Measurements from ENCODE around the gene ZFYVE1.
"Not testable (repeated sequence)": the region's sequence is repeated elsewhere in the genome, so short reads cannot be mapped to it uniquely, and the experiment has no call there.

ZFYVE1 gene

GRCh38 chr14:72986857-72987256 lies 40.0 kb downstream of the ZFYVE1 start:
- Mint-ChIP-seq H3K27ac (no peak overlapping the region), H3K4me3 (no peak overlapping the region), H3K4me1 (ENCODE audit: low read depth) (no peaks in the 10 kb centered on the region), H3K9me3 (no peaks in the 10 kb centered on the region), H3K36me3 (ENCODE audit: low read depth) (peaks cover 82% of the 10 kb centered on the region), H3K27me3 (no peaks in the 10 kb centered on the region)
- intact Hi-C loops (cut with micrococcal nuclease) = no loop called here

GRCh38 chr14:72986214-72986613 lies 40.7 kb downstream of the ZFYVE1 start:
- Mint-ChIP-seq H3K27me3 (no peaks in the 10 kb centered on the region), H3K4me1 (ENCODE audit: low read depth) (no peaks in the 10 kb centered on the region), H3K9me3 (no peaks in the 10 kb centered on the region), H3K4me3 (no peak overlapping the region), H3K36me3 (ENCODE audit: low read depth) (peaks cover 82% of the 10 kb centered on the region), H3K27ac (no peak overlapping the region)
- intact Hi-C loops (cut with micrococcal nuclease) = no loop called here

GRCh38 chr14:72982146-72982708 lies 44.7 kb downstream of the ZFYVE1 start:
- Mint-ChIP-seq H3K27ac (no peak overlapping the region), H3K36me3 (ENCODE audit: low read depth) (peaks cover 91% of the 10 kb centered on the region)

GRCh38 chr14:72980863-72981262 lies 46.0 kb downstream of the ZFYVE1 start:
- no peak overlapping the region for H3K4me3 Mint-ChIP-seq
- H3K36me3 Mint-ChIP-seq (ENCODE audit: low read depth) = peaks cover 93% of the 10 kb centered on the region
- H3K27ac Mint-ChIP-seq = no peak overlapping the region
- H3K9me3 Mint-ChIP-seq = no peaks in the 10 kb centered on the region
- intact Hi-C loops (cut with micrococcal nuclease) = no loop called here
- no peaks in the 10 kb centered on the region for H3K27me3 Mint-ChIP-seq
- no peaks in the 10 kb centered on the region for H3K4me1 Mint-ChIP-seq (ENCODE audit: low read depth)

More at GRCh38 chr14:72982146-72982708, 44.7 kb downstream of the ZFYVE1 start:
- intact Hi-C loops (cut with micrococcal nuclease) = no loop called here
- no peak overlapping the region for H3K4me3 Mint-ChIP-seq
- H3K4me1 Mint-ChIP-seq (ENCODE audit: low read depth) = no peaks in the 10 kb centered on the region
- no peaks in the 10 kb centered on the region for H3K27me3 Mint-ChIP-seq
- no peaks in the 10 kb centered on the region for H3K9me3 Mint-ChIP-seq

GRCh38 chr14:72978856-72979255 lies 48.0 kb downstream of the ZFYVE1 start:
- no peaks in the 10 kb centered on the region for H3K4me1 Mint-ChIP-seq (ENCODE audit: low read depth)
- peaks cover 95% of the 10 kb centered on the region for H3K36me3 Mint-ChIP-seq (ENCODE audit: low read depth)
- no peaks in the 10 kb centered on the region for H3K27me3 Mint-ChIP-seq
- H3K27ac Mint-ChIP-seq = no peak overlapping the region
- H3K9me3 Mint-ChIP-seq = no peaks in the 10 kb centered on the region
- intact Hi-C loops (cut with micrococcal nuclease) = no loop called here
- no peak overlapping the region for H3K4me3 Mint-ChIP-seq

GRCh38 chr14:72975770-72976169 lies 51.1 kb downstream of the ZFYVE1 start:
- Mint-ChIP-seq H3K9me3 (no peaks in the 10 kb centered on the region), H3K4me1 (ENCODE audit: low read depth) (no peaks in the 10 kb centered on the region), H3K36me3 (ENCODE audit: low read depth) (peaks cover 98% of the 10 kb centered on the region), H3K27me3 (no peaks in the 10 kb centered on the region), H3K4me3 (no peak overlapping the region), H3K27ac (no peak overlapping the region)
- intact Hi-C loops (cut with micrococcal nuclease) = no loop called here

- peaks cover 100% of the 10 kb centered on the region for H3K36me3 Mint-ChIP-seq (ENCODE audit: low read depth)
Measured at GRCh38 chr14:72974661-72975060, 52.2 kb downstream of the ZFYVE1 start.

GRCh38 chr14:72970824-72971434 lies 56.0 kb downstream of the ZFYVE1 start:
- intact Hi-C loops (cut with micrococcal nuclease) = no loop called here
- Mint-ChIP-seq H3K4me3 (no peak overlapping the region), H3K27me3 (no peaks in the 10 kb centered on the region), H3K36me3 (ENCODE audit: low read depth) (peaks cover 92% of the 10 kb centered on the region), H3K4me1 (ENCODE audit: low read depth) (no peaks in the 10 kb centered on the region), H3K27ac (no peak overlapping the region), H3K9me3 (no peaks in the 10 kb centered on the region)

More at GRCh38 chr14:72974661-72975060, 52.2 kb downstream of the ZFYVE1 start:
- Mint-ChIP-seq H3K27ac (no peak overlapping the region), H3K27me3 (no peaks in the 10 kb centered on the region), H3K4me3 (no peak overlapping the region), H3K4me1 (ENCODE audit: low read depth) (no peaks in the 10 kb centered on the region), H3K9me3 (no peaks in the 10 kb centered on the region)
- intact Hi-C loops (cut with micrococcal nuclease) = no loop called here

- H3K36me3 Mint-ChIP-seq (ENCODE audit: low read depth) = peaks cover 84% of the 10 kb centered on the region
- intact Hi-C loops (cut with micrococcal nuclease) = no loop called here
- H3K9me3 Mint-ChIP-seq = no peaks in the 10 kb centered on the region
- no peak overlapping the region for H3K27ac Mint-ChIP-seq
- no peak overlapping the region for H3K4me3 Mint-ChIP-seq
- H3K4me1 Mint-ChIP-seq (ENCODE audit: low read depth) = no peaks in the 10 kb centered on the region
- no peaks in the 10 kb centered on the region for H3K27me3 Mint-ChIP-seq
Measured at GRCh38 chr14:72970058-72970630, 56.8 kb downstream of the ZFYVE1 start.

GRCh38 chr14:72968316-72968715 lies 58.6 kb downstream of the ZFYVE1 start:
- Mint-ChIP-seq H3K27ac (no peak overlapping the region), H3K4me1 (ENCODE audit: low read depth) (no peaks in the 10 kb centered on the region), H3K4me3 (no peak overlapping the region), H3K9me3 (no peaks in the 10 kb centered on the region), H3K27me3 (no peaks in the 10 kb centered on the region), H3K36me3 (ENCODE audit: low read depth) (peaks cover 66% of the 10 kb centered on the region)
- intact Hi-C loops (cut with micrococcal nuclease) = no loop called here

GRCh38 chr14:72966038-72966437 lies 60.9 kb downstream of the ZFYVE1 start:
- Mint-ChIP-seq H3K4me3 (no peak overlapping the region), H3K36me3 (ENCODE audit: low read depth) (peaks cover 49% of the 10 kb centered on the region), H3K27me3 (no peaks in the 10 kb centered on the region), H3K9me3 (no peaks in the 10 kb centered on the region), H3K27ac (no peak overlapping the region), H3K4me1 (ENCODE audit: low read depth) (no peaks in the 10 kb centered on the region)
- intact Hi-C loops (cut with micrococcal nuclease) = no loop called here

- intact Hi-C loops (cut with micrococcal nuclease) = no loop called here
- Mint-ChIP-seq H3K36me3 (ENCODE audit: low read depth) (peaks cover 49% of the 10 kb centered on the region), H3K9me3 (no peaks in the 10 kb centered on the region), H3K4me3 (no peak overlapping the region), H3K27ac (no peak overlapping the region), H3K27me3 (no peaks in the 10 kb centered on the region), H3K4me1 (ENCODE audit: low read depth) (no peaks in the 10 kb centered on the region)
Measured at GRCh38 chr14:72965249-72965648, 61.7 kb downstream of the ZFYVE1 start.

- H3K27ac Mint-ChIP-seq = no peak overlapping the region
Measured at GRCh38 chr14:72962829-72963312, 64.0 kb downstream of the ZFYVE1 start.

GRCh38 chr14:72962336-72962754 lies 64.6 kb downstream of the ZFYVE1 start:
- H3K9me3 Mint-ChIP-seq; H3K4me1 Mint-ChIP-seq (ENCODE audit: low read depth); H3K4me3 Mint-ChIP-seq; H3K27ac Mint-ChIP-seq; intact Hi-C loops (cut with micrococcal nuclease); H3K27me3 Mint-ChIP-seq: not testable (repeated sequence)
- H3K36me3 Mint-ChIP-seq (ENCODE audit: low read depth) = peaks cover 44% of the 10 kb centered on the region

More at GRCh38 chr14:72962829-72963312, 64.0 kb downstream of the ZFYVE1 start:
- Mint-ChIP-seq H3K4me1 (ENCODE audit: low read depth) (no peaks in the 10 kb centered on the region), H3K36me3 (ENCODE audit: low read depth) (peaks cover 46% of the 10 kb centered on the region), H3K4me3 (no peak overlapping the region), H3K9me3 (no peaks in the 10 kb centered on the region), H3K27me3 (no peaks in the 10 kb centered on the region)
- intact Hi-C loops (cut with micrococcal nuclease) = no loop called here
